HG03342 (cell line): ENCODE data around the gene PWWP2B.
A peak's percentile ranks its signal among the peaks of the same experiment; 100 is the strongest.

Experiments
- ATAC-seq: cut with Tn5 transposase; IDR thresholded peaks from one replicate; pipeline ENCODE4 v1.9.1; 2021; ENCODE audit warnings: mild to moderate bottlenecking, moderate library complexity; ENCODE audit not compliant: unreplicated experiment

The PWWP2B gene

DNA sequence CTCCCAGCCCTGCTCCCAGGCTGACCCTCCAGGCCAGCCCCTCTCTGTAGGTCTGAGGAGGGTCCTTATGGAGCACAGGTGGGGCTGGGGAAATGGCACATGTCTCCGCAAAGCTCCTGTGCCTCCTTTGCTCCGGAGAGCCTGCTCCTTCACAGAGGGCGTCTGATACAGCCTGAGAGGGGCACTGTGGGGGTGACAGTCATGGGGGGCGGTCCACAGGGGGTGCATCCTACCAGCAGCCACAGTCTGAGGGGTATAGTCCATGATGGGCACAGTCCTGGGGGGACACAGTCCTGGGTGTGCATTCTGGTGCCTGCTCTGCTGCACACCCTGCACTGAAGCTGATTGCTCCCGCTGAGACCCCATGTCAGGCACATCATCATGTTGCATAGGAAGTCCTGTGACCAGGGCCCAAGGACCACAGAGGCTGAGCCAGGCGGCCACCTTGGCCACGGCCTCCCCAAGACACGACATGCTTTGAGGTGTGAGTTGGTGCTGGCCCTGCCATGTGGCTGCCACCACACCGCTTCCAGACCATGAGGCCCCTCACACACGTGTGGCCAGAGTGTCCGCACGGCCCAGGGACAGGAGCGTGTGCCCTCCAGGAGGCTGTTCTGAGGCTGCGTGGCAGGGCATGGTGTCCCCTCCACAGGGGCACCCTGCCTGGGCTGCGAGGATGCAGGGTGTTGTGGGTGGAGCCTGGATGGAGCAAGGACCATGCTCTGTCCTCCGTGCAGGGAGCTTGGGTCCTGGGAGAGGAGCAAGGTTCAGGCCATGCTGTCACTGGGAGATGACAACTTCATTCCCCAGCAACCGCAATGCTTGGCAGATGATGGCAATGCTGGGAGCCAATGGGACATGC, 59.2 kb downstream of the PWWP2B start:
- ATAC-seq, result no peak

- ATAC-seq, result no peak
These were observed 59.9 kb downstream of the PWWP2B start for GRCh38 chr10:132456881-132457280.

DNA sequence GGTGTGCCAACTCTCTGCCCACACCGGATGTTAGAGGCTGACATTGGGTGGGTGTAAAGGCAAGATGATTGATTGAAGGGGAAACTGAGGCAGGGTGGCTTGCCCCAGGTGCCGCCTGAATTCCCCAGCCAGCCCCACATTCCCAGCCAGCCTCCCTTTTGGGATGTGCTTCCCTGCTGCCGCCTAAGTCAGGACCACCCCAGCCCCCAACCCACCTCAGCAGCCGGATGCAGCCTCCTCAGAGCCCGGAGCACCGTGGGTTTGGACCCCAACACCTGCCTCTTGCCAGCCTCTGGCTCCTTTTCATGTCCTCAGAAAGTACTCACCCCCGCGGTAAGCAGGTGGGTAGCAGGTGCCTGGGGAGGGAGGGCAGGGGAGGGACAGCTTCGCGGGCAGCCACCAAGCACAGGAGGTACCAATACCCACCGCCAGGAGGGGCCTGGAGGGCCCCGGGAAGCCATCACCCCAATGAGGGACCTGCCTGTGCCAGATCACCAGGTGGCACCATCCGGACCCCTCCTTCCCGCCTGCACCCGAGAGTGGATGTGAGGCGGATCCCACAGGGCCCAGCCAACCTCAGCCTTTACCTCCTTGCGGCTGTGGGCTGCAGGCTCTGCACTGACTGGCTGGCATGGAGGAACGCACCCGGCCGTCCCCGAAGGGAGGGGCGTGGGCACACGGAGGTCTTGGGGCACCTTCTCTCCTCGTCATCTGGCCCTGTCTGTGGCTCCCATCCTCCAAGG, 60.5 kb downstream of the PWWP2B start:
- ATAC-seq, result no peak

DNA sequence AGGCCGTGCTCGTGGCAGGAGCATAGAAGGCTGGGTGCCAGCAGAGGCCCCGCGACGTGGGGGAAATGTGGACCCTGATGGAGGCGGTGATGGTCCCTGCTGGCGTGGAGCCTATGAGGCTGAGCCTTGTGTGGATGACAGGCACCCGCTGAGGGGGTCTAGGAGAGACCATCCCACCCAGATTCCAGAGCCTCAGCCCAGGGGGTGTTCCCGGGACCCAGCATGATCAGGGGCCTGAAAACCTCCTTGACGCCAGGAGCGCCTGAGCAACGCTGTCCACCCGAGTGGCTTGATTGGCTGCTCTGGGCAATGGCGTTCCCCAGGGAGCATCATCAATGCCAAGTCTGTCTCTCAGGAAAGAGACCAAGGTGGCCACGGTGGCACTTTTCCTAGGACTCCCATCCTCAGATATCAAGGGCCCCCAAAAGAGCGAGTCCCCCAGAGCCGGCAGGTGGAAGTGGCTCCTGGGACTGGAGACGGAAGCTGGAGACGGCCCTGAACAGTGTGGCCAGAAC, 61.1 kb downstream of the PWWP2B start:
- no peak for ATAC-seq

- ATAC-seq, result peak; percentile 54
These were observed 61.7 kb downstream of the PWWP2B start for GRCh38 chr10:132458586-132459300.

DNA sequence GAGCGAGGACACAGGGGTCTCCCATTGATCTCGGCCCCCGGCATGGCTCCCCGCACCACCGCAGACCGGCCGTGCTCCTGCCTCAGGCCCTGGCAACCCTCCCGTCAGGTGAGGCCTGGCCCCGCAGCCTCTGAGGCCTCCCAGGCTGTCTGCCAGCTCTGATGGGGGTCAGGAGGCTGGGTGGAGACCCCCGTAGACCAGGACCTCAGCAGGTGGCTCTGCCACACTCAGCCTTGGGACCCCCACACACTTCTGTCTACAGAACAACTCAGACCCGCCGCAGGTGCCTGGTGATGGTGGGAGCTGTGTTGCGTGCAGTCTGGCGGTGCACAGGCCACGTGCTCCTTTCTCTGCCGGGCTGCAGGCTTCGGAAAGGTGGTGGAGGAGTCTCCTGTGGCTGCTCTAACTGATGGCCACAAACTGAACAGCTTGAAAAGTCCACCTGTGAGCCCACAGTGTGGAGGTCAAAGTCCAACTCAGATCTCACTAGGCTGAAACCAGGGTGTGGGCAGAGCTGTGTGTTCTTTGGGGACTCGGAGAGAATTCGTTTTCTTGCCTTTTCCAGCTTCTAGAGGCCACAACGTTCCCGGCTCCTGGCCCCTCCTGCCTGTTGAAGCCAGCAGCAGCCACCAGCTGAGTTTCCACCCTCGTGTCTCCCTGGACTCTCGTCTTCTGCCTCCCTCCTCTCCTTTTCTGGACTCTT, 62.5 kb downstream of the PWWP2B start:
- no peak for ATAC-seq

- ATAC-seq, result no peak
These were observed 63.1 kb downstream of the PWWP2B start for GRCh38 chr10:132460071-132460470.

GRCh38 chr10:132460691-132461090, 63.7 kb downstream of the PWWP2B start:
- no peak for ATAC-seq

DNA sequence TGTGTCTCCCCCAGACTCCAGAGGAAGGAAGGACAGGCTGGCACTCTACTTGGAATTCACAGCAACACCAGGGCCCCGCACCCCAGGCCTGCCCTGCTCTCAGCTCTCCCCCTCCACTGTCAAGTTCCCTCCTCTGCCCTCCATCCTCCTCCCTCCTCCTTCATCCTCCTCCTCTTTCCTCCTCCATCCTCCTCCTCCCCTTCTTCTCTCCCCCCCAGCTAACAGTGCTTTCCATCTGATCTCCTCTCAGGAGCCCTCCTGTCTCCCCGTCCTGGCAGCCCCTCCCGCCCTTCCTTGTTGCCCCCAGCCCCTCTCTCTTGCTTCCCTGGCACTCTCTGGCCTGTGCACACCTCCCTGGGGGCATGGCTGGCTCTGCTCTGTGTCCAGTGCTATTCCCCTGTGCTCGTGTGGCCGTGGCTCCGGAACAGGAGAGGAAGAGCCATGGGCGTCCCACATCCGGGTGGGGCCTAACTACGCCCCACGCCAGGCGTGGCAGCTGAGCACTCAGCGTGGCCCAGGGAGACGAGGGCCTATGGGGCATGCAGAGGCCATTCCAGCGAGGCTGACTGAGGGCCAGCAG, 64.2 kb downstream of the PWWP2B start:
- ATAC-seq, result no peak

- no peak for ATAC-seq
These were observed 64.8 kb downstream of the PWWP2B start for GRCh38 chr10:132461683-132462231.

- no peak for ATAC-seq
These were observed 65.7 kb downstream of the PWWP2B start for GRCh38 chr10:132462463-132463332.

GRCh38 chr10:132463333-132464255, 66.6 kb downstream of the PWWP2B start:
- ATAC-seq, result no peak

DNA sequence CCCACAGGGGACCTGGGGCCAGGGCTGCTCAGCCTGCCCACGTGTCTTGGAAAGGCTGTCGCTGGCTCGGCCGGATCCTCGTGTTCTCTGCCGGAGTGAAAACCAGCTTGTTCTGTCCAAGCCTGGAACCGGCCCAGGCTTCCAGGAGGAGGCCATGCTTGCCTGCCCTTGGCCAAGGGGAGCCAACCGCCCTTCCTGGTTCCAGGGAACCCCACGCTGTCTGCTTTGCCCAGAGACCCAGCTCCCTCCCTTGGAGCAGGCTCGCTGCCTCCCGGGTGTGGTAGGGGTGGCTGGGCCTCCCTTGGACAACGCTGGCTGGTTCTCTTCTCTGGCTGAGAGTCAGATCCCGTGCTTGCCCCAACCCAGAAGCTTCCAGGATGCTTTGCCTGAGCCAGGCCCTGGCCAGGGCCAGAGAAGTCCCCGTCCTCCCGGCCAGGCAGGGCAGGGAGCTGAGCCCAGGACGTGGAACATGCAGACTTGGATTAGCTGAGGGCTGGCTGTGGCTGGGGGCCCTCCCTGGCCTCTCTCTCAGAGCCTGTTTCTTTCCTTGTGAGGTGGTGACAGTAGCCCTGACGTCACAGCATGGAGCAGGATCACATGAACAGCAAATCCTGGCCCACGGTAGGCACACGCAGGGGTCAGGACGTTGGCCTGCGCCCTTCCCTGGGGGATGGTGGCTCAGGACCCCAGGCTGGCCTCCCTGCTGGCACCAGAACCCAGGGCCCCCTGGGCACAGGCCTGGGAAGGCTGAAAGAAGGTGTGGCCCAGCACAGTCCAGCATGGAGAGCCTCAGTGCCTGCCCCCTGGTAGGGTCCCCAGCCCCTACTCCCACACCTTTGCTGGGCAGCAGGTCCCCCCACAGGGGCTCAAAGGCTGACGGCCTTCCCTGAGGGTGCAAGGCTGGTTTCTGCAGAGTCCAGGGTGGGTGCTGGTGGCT, 67.5 kb downstream of the PWWP2B start:
- ATAC-seq, result no peak

DNA sequence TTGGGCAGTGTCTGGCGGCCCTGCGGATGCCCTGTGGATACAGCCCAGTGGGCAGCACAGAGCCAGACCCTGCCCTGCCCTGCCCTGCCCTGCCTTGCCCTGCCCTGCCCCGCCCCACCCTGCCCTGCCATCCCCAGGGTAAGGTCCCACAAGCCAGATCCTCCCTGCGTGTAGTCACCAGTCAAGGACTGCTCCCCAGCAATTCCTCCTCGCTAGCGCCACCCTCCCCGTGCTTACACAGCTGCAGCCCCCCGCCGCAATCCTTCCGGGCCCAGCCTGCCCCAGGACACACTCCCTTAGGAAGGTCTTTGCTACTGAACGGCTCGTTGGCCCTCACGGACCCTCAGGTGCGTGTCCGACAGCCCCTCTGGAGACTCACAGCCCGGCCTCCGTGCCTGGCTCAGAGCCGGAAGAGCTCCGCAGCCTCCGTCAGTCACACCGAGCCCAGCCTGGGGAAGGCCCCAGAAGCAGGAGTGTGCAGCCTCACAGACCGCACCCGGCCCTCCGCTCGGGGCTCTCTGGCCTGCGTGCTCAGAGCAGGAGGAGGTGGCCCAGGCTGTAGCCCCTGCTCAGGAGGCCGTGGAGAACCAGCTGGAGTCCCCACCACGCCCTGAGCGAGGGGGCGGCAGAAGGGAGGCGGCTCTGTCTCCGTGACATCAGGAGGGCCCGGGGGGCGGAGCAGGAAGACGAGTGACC, 68.3 kb downstream of the PWWP2B start:
- ATAC-seq, result no peak

DNA sequence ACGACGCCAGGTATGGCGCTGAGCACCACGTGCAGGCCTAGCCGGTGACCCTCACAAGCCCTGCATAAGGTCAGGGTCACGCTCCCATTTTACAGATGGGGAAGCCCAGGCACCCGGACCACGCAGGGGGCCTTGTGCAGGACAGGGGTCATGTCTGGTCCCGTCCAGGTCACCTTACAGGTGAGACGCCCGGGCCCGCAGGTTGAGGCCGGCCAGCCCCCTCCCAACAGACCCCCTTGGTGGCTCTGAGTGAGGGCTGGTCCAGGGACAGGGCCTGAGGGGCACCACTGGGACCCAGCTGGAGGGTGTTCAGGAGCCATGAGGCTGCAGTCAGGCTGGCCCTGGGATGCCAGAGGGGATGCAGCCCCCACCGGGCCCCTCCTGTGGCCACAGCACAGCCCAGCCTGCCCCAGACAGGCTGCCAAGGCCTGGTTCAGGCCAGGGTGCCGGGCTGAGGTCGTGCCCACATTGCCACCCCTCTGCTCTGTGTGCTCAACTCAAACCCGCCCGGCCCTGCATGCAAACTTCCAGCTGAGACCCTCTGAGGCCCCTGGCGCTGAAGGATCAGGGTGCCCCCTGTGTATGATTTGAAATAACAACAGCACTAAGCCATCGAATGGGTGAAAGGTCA, 69.0 kb downstream of the PWWP2B start:
- no peak for ATAC-seq
